H1 (cell line): ENCODE data around the gene HOXD12. TPM values are rescaled to one million over a fixed set of nuclear protein-coding genes. Genes with fewer than 3 reads are reported as not detected.

Experiments
- CTCF ChIA-PET: fragments of 300-600 bp; sonication (Branson Sonifier 250); formaldehyde crosslinking; loops from one replicate; lab custom pipeline; 2021; ENCODE audit not compliant: partially characterized antibody; lab: Charles Lee
- POLR2A ChIA-PET: fragments of 300-600 bp; sonication (Branson Sonifier 250); formaldehyde crosslinking; loops from one replicate; lab custom pipeline; 2021; ENCODE audit warnings: inconsistent platforms; ENCODE audit not compliant: partially characterized antibody; lab: Charles Lee
- DNase-seq, 2 experiments: peaks; one replicate each; pipeline versions ENCODE4 v3.0.0 to v3.0.0-alpha.2; 2010 to 2022; ENCODE audit warnings: low spot score in 2 of 2, low read depth in 1 of 2, mixed read lengths in 1 of 2
- FAIRE-seq: peaks from 2 replicates; lab custom pipeline; 2011; peaks lifted over from hg19 to GRCh38; lab: Jason Lieb, UNC
- H2AFZ ChIP-seq: 2 replicates; pipeline ENCODE4 v1.8.1; 2012; ENCODE audit warnings: low read length, inconsistent platforms
- H2AK5ac ChIP-seq: 2 replicates; pipeline ENCODE4 v1.6.1; 2013; ENCODE audit warnings: low read depth, low read length
- H2BK120ac ChIP-seq: replicated peaks from 2 replicates; pipeline ENCODE3; 2013; ENCODE audit warnings: low read depth, low read length, inconsistent platforms
- H2BK12ac ChIP-seq: 2 replicates; pipeline ENCODE4 v1.6.1; 2013; ENCODE audit warnings: low read depth, low read length
- H2BK15ac ChIP-seq: 2 replicates; pipeline ENCODE4 v1.6.1; 2013; ENCODE audit warnings: low read length
- H2BK20ac ChIP-seq: 2 replicates; pipeline ENCODE4 v1.6.1; 2013; ENCODE audit warnings: low read length
- H2BK5ac ChIP-seq: 2 replicates; pipeline ENCODE4 v1.6.1; 2013; ENCODE audit warnings: low read depth, low read length
- H3K14ac ChIP-seq: 2 replicates; pipeline ENCODE4 v1.6.1; 2013; ENCODE audit warnings: inconsistent platforms; ENCODE audit not compliant: insufficient read length
- H3K18ac ChIP-seq: 2 replicates; pipeline ENCODE4 v1.6.1; 2013; ENCODE audit warnings: low read length; ENCODE audit errors: extremely low read depth
- H3K23ac ChIP-seq: 2 replicates; pipeline ENCODE4 v1.6.1; 2013; ENCODE audit warnings: inconsistent platforms; ENCODE audit not compliant: insufficient read length
- H3K23me2 ChIP-seq: 2 replicates; pipeline ENCODE4 v1.6.1; 2013; ENCODE audit warnings: low read depth, low read length
- H3K27ac ChIP-seq: 2 replicates; pipeline ENCODE4 v1.6.1; 2011; ENCODE audit warnings: low read depth, low read length, inconsistent platforms
- H3K27me3 ChIP-seq, 4 experiments: replicated peaks in 1 of 4; 1 replicate in 1 of 4; 2 replicates in 3 of 4; pipeline versions ENCODE4 v1.6.1 to v1.8.1; 2011 to 2013; ENCODE audit warnings: low read length in 3 of 4, mild to moderate bottlenecking in 3 of 4, inconsistent platforms in 2 of 4, mixed read lengths in 2 of 4, moderate library complexity in 1 of 4; ENCODE audit not compliant: control insufficient read depth in 3 of 4, insufficient read depth in 3 of 4; ENCODE audit errors: extremely low read depth in 1 of 4
- H3K36me3 ChIP-seq, 4 experiments: 2 replicates each; pipeline versions ENCODE4 v1.6.1 to v1.8.1; 2011 to 2013; ENCODE audit warnings: mild to moderate bottlenecking in 4 of 4, low read length in 3 of 4, moderate library complexity in 2 of 4, control low read depth in 1 of 4, inconsistent platforms in 1 of 4; ENCODE audit not compliant: insufficient read depth in 4 of 4, control insufficient read depth in 2 of 4
- H3K4ac ChIP-seq: replicated peaks from 2 replicates; pipeline ENCODE3; 2013; ENCODE audit warnings: low read length, low read depth, mixed read lengths, inconsistent platforms; ENCODE audit not compliant: insufficient read length
- H3K4me1 ChIP-seq, 4 experiments: replicated peaks in 1 of 4; 1 replicate in 1 of 4; 2 replicates in 3 of 4; pipeline versions ENCODE4 v1.6.1 to v1.8.1; 2011 to 2013; ENCODE audit warnings: low read length in 3 of 4, inconsistent platforms in 2 of 4, mixed read lengths in 1 of 4; ENCODE audit not compliant: insufficient read depth in 4 of 4, control insufficient read depth in 3 of 4
- H3K4me2 ChIP-seq, 2 experiments: 2 replicates each; pipeline versions ENCODE4 v1.6.1 to v1.8.1; 2011 to 2013; ENCODE audit warnings: low read depth in 2 of 2, low read length in 2 of 2, control low read depth in 1 of 2, inconsistent platforms in 1 of 2, mild to moderate bottlenecking in 1 of 2; ENCODE audit not compliant: insufficient read depth in 1 of 2
- H3K4me3 ChIP-seq, 4 experiments: fragments of 200-600, 300-600 bp in 1 of 4; sonication (generic), shearing (Covaris generic), sonication (Bioruptor Twin) in 1 of 4; 2 replicates each; pipeline versions ENCODE4 v1.5.1 to v1.8.1; 2011 to 2016; ENCODE audit warnings: low read length in 4 of 4, low read depth in 3 of 4, control low read depth in 2 of 4, inconsistent platforms in 2 of 4, mild to moderate bottlenecking in 2 of 4, mixed read lengths in 1 of 4, moderate library complexity in 1 of 4; ENCODE audit not compliant: insufficient read depth in 2 of 4; ENCODE audit errors: extremely low read depth in 1 of 4
- H3K56ac ChIP-seq: replicated peaks from 2 replicates; pipeline ENCODE3; 2013; ENCODE audit warnings: low read depth, mild to moderate bottlenecking, mixed read lengths, low read length, inconsistent platforms; ENCODE audit not compliant: insufficient read length
- H3K79me1 ChIP-seq: 2 replicates; pipeline ENCODE4 v1.6.1; 2013; ENCODE audit warnings: low read depth, low read length, control low read depth
- H3K79me2 ChIP-seq, 2 experiments: 2 replicates each; pipeline versions ENCODE4 v1.6.1 to v1.8.1; 2012 to 2013; ENCODE audit warnings: low read length in 2 of 2, mild to moderate bottlenecking in 2 of 2, inconsistent platforms in 1 of 2; ENCODE audit not compliant: insufficient read depth in 2 of 2, control insufficient read depth in 1 of 2
- H3K9ac ChIP-seq, 4 experiments: replicated peaks in 1 of 4; 1 replicate in 1 of 4; 2 replicates in 3 of 4; pipeline versions ENCODE4 v1.6.1 to v1.8.1; 2011 to 2013; ENCODE audit warnings: low read depth in 3 of 4, low read length in 3 of 4, control low read depth in 2 of 4, mild to moderate bottlenecking in 2 of 4, moderate library complexity in 2 of 4, inconsistent platforms in 1 of 4; ENCODE audit errors: extremely low read depth in 1 of 4
- H3K9me3 ChIP-seq, 2 experiments: 2 replicates each; pipeline versions ENCODE4 v1.6.1 to v1.8.1; 2012 to 2013; ENCODE audit warnings: mild to moderate bottlenecking in 2 of 2, moderate library complexity in 2 of 2, control low read depth in 1 of 2, inconsistent platforms in 1 of 2, low read depth in 1 of 2, low read length in 1 of 2, mixed read lengths in 1 of 2; ENCODE audit not compliant: insufficient read depth in 2 of 2
- H4K20me1 ChIP-seq, 2 experiments: replicated peaks in 1 of 2; 2 replicates each; pipeline versions ENCODE3 to v1.8.1; 2011 to 2013; ENCODE audit warnings: inconsistent platforms in 2 of 2, low read length in 2 of 2, mild to moderate bottlenecking in 1 of 2; ENCODE audit not compliant: insufficient read depth in 2 of 2, control insufficient read depth in 1 of 2
- H4K5ac ChIP-seq: 2 replicates; pipeline ENCODE4 v1.6.1; 2013; ENCODE audit warnings: low read length, low read depth, mixed read lengths, inconsistent platforms; ENCODE audit not compliant: insufficient read length
- H4K8ac ChIP-seq: 2 replicates; pipeline ENCODE4 v1.8.0; 2013; ENCODE audit warnings: mild to moderate bottlenecking, moderate library complexity, low read length, inconsistent platforms; ENCODE audit not compliant: insufficient read depth; ENCODE audit errors: extremely low read depth
- H4K91ac ChIP-seq: replicated peaks from 2 replicates; pipeline ENCODE3; 2013; ENCODE audit warnings: low read length, mixed read lengths, inconsistent platforms; ENCODE audit not compliant: insufficient read length
- CREB1 ChIP-seq: IDR thresholded peaks from 2 replicates; pipeline ENCODE4 v1.6.1; 2012; ENCODE audit warnings: inconsistent platforms
- EZH2 ChIP-seq: fragments of 200-600 bp; sonication (generic); IDR thresholded peaks from 2 replicates; pipeline ENCODE4 v1.7.1; 2012; ENCODE audit warnings: low read depth, mild to moderate bottlenecking, moderate library complexity, low read length, inconsistent platforms; ENCODE audit not compliant: severe bottlenecking
- KDM4A ChIP-seq: IDR thresholded peaks from one replicate; pipeline ENCODE4 v1.7.1; 2012; ENCODE audit warnings: low read depth, mild to moderate bottlenecking, moderate library complexity, low read length, inconsistent platforms; ENCODE audit not compliant: severe bottlenecking
- NANOG ChIP-seq: IDR thresholded peaks from 2 replicates; pipeline ENCODE4 v1.6.1; 2011; ENCODE audit warnings: low read length, low read depth, mild to moderate bottlenecking, inconsistent platforms; ENCODE audit not compliant: insufficient read depth, poor library complexity, severe bottlenecking
- RNF2 ChIP-seq: fragments of 200-900, 300-1000 bp; sonication (generic); IDR thresholded peaks from 2 replicates; pipeline ENCODE4 v1.7.1; 2016; ENCODE audit warnings: borderline replicate concordance, low read depth, mild to moderate bottlenecking, antibody characterized with exemption, low read length; ENCODE audit not compliant: poor library complexity, severe bottlenecking; ENCODE audit errors: missing control alignments
- SUZ12 ChIP-seq: fragments of 200-600 bp; sonication (generic); IDR thresholded peaks from 2 replicates; pipeline ENCODE4 v1.6.1; 2012; ENCODE audit warnings: mild to moderate bottlenecking, inconsistent platforms, low read length, moderate library complexity, mixed read lengths
- TCF12 ChIP-seq: IDR thresholded peaks from 2 replicates; pipeline ENCODE4 v1.6.1; 2011; ENCODE audit warnings: low read depth, mild to moderate bottlenecking, low read length
- YY1 ChIP-seq: IDR thresholded peaks from 2 replicates; pipeline ENCODE4 v1.6.1; 2011; ENCODE audit warnings: low read depth, mild to moderate bottlenecking, low read length
- WGBS, 2 experiments: shearing (Covaris generic) in 1 of 2; methylation state at CpG; one replicate each; pipeline versions ENCODE4 v1.1.6 to v1.1.7; 2013 to 2015; ENCODE audit warnings: low lambda C conversion rate in 2 of 2, mixed read lengths in 2 of 2, inconsistent platforms in 1 of 2, low coverage in 1 of 2, missing lambda C conversion rate in 1 of 2; ENCODE audit not compliant: insufficient replicate concordance in 2 of 2, insufficient coverage in 1 of 2, insufficient read length in 1 of 2; ENCODE audit errors: extremely low coverage in 1 of 2, missing lambda C conversion rate in 1 of 2; 5-methylcytosine and 5-hydroxymethylcytosine counted together
- polyA plus RNA-seq, 7 experiments: library from polyadenylated mRNA; depleted of rRNA in 3 of 7; stranded (reverse) in 5 of 7; unstranded in 2 of 7; fragments of >200 nt in 5 of 7; fragments of 200-250 nt in 2 of 7; gene quantifications; 1 replicate in 5 of 7; 2 replicates in 1 of 7; 4 replicates in 1 of 7; pipeline versions ENCODE4 v1.2.1 to v1.2.3, GENCODE V29; 2011 to 2013; ENCODE audit warnings: missing spikeins in 2 of 7, mixed read lengths in 2 of 7
- total RNA-seq: library from RNA; stranded (reverse); fragmentation: NEBNext Ultra II Directional; extraction: Animal tissue kit (Norgen Biotek cat#: 25700); gene quantifications from 2 replicates; pipeline ENCODE4 v1.2.1, GENCODE V29; 2021
- TF ChIP-seq, protein P1 (sequence below): IDR thresholded peaks from 2 replicates; pipeline ENCODE4 v1.6.1; 2011; ENCODE audit warnings: low read length, improper control_type of control experiment

HOXD12 gene
- total and polyA plus RNA-seq, 2 of the 8 experiments (the other 6 are each of a cell fraction or from before 2014, with no cell fraction given), result not detected

DNA sequence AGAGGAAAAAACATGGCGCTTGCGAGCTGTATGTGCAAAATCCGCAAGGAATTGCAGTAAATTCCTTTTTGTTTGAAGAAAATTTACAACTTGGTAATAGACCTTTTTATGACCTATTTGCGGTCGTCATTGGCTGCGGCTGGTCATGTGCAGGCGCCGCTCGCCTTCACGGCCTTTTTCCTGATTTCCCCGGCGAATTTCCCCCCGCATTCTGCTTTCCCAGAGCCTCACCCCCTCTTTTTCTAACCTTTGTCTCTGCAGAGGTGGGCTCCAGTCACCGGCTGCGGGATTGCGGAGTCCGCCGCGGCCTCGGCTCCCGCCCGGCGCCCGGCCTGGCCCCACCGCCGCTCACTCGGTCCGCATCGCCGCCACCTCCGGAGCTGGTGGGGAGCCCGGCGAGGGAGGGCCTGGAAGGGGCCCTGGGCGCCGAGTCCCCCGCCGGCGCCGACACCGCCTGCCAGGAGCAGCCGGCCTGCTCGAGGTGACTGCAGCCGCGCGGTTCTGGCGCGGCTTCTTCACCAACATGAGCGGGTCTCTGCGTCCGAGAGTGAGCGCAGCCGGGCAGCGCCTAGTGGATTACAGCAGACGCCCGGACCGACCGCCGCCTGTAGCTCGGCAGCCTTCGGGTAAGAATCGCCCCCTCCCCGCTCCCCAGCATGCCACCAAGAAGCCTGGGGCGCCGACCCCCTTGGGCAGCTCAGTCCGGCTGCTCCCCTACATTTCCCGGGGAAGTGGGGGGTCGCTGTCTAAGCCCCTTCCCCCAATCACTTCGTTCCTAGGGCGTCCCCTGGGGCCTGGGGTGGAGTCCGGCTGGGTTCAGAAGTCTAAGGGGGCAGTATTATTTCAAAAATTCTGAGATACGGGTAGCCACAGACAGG lies 37.0 kb downstream of the HOXD12 start:
- H3K56ac ChIP-seq, result no peak overlapping the region
- H4K5ac ChIP-seq, result no peak overlapping the region
- no peaks in the 10 kb centered on the region for H3K79me1 ChIP-seq
- CTCF ChIA-PET, result interaction anchor here (0.6 to 10.0 kb wide), 11 partner anchors 10 to 718 kb away, joined by 3 to 111 read pairs (median 4); no protein-coding TSS in a partner anchor
- no peak overlapping the region for H3K14ac ChIP-seq
- POLR2A ChIA-PET, result no interaction called here
- H3K27ac ChIP-seq, result no peak overlapping the region
- peak overlapping the region; percentile 20 to 59 (median 24); a peak in 7 of 8 replicates for H3K4me3 ChIP-seq
- H3K4ac ChIP-seq, result no peak overlapping the region
- no peaks in the 10 kb centered on the region for H3K9me3 ChIP-seq
- no peak overlapping the region for H2BK15ac ChIP-seq
- no peak overlapping the region for H3K23ac ChIP-seq
- FAIRE-seq, result no peak
- H3K23me2 ChIP-seq, result peaks cover 3% of the 10 kb centered on the region; the same call in 1 of the 2 replicates
- H3K27me3 ChIP-seq, result peaks cover 85 to 100% (median 96%) of the 10 kb centered on the region in 4 experiments
- H2AK5ac ChIP-seq, result no peak overlapping the region
- no peak overlapping the region for H3K18ac ChIP-seq
- H2AFZ ChIP-seq, result no peak overlapping the region
- H3K36me3 ChIP-seq, result peaks cover 0 to 12% (median 0%) of the 10 kb centered on the region in 4 experiments; a peak in 1 of 8 replicates
- peak in 1 of 2 experiments; percentile 68 for DNase-seq
- H3K9ac ChIP-seq, result no peak overlapping the region
- no peak overlapping the region for H2BK20ac ChIP-seq
- H3K79me2 ChIP-seq, result no peaks in the 10 kb centered on the region
- peaks cover 0 to 9% (median 4%) of the 10 kb centered on the region in 4 experiments; a peak in 5 of 7 replicates for H3K4me1 ChIP-seq
- H2BK12ac ChIP-seq, result no peak overlapping the region
- peak overlapping the region; percentile 67 to 68 for H3K4me2 ChIP-seq
- H2BK120ac ChIP-seq, result no peak overlapping the region
- H2BK5ac ChIP-seq, result no peak overlapping the region
- H4K20me1 ChIP-seq, result peaks cover 6 to 30% of the 10 kb centered on the region in 2 experiments
- no peak overlapping the region; the same call in 1 of the 2 replicates for H4K8ac ChIP-seq
- no peak overlapping the region for H4K91ac ChIP-seq
- WGBS, 2 experiments, result 3% methylated on average over 46 of the region's 71 CpGs; no CpG with 5 or more reads in 1 of the 2 experiments
- TF ChIP-seq NANOG (no peak), RNF2 (peak; percentile 85), YY1 (peak; percentile 40; the same call in 1 of the 2 replicates), EZH2 (peak; percentile 96), SUZ12 (peak; percentile 97), KDM4A (peak; percentile 51), CREB1 (no peak), TCF12 (no peak)
- TF ChIP-seq, protein P1, sequence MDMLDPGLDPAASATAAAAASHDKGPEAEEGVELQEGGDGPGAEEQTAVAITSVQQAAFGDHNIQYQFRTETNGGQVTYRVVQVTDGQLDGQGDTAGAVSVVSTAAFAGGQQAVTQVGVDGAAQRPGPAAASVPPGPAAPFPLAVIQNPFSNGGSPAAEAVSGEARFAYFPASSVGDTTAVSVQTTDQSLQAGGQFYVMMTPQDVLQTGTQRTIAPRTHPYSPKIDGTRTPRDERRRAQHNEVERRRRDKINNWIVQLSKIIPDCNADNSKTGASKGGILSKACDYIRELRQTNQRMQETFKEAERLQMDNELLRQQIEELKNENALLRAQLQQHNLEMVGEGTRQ, result peak; percentile 45; the same call in 1 of the 2 replicates
